HepG2 (cell line): ENCODE data around the gene CAB39. TPM values are rescaled to one million over a fixed set of nuclear protein-coding genes. Genes with fewer than 3 reads are reported as not detected.

Experiments
- ATAC-seq: fragments of 200-7000 bp; cut with Tn5 transposase; 3 replicates; pipeline ENCODE4 v1.9.1; 2020; ENCODE audit warnings: mild to moderate bottlenecking, moderate library complexity
- BruUV-seq: library from RNA; stranded (reverse); fragments of 400-500 nt; replicated peaks from 2 replicates; lab custom pipeline; 2021; lab: Mats Ljungman, UMichigan
- CTCF ChIA-PET: fragments of 300-600 bp; formaldehyde crosslinking; extraction: SDS; loops from one replicate; lab custom pipeline; 2021; ENCODE audit warnings: low total read pairs, inconsistent platforms, low intra/inter-chr PET ratio; lab: Yijun Ruan, JAX
- POLR2A ChIA-PET: fragments of 350-600 bp; sonication (Branson Sonifier 250); formaldehyde crosslinking; loops from one replicate; lab custom pipeline; 2020; ENCODE audit warnings: antibody characterized with exemption, inconsistent platforms; lab: Yijun Ruan, JAX
- DNase-seq: peaks from one replicate; pipeline ENCODE4 v3.0.0-alpha.2; 2015; ENCODE audit warnings: low spot score
- FAIRE-seq: peaks from 3 replicates; lab custom pipeline; 2011; peaks lifted over from hg19 to GRCh38; lab: Jason Lieb, UNC
- H2AFZ ChIP-seq: one replicate; pipeline ENCODE4 v1.6.1; 2011; ENCODE audit warnings: low read length, inconsistent platforms
- H3K27ac ChIP-seq: fragments of 300-600 bp; 3 replicates; pipeline ENCODE4 v1.8.0; 2011; ENCODE audit warnings: mixed run types, mild to moderate bottlenecking, mixed read lengths, low read length, inconsistent platforms; ENCODE audit not compliant: insufficient read depth; ENCODE audit errors: extremely low read length
- H3K27me3 ChIP-seq, 2 experiments: fragments of 200-600 bp in 1 of 2; 2 replicates in 1 of 2; 3 replicates in 1 of 2; pipeline versions ENCODE4 v1.6.0 to v1.8.0; 2011; ENCODE audit warnings: low read length in 2 of 2, mild to moderate bottlenecking in 2 of 2, moderate library complexity in 2 of 2, inconsistent platforms in 1 of 2; ENCODE audit not compliant: insufficient read depth in 2 of 2, control insufficient read depth in 1 of 2
- H3K36me3 ChIP-seq, 2 experiments: fragments of 200-600 bp in 1 of 2; replicated peaks in 1 of 2; 2 replicates in 1 of 2; 3 replicates in 1 of 2; pipeline versions ENCODE4 v1.5.1 to v1.8.0; 2011; ENCODE audit warnings: low read length in 2 of 2, inconsistent platforms in 1 of 2; ENCODE audit not compliant: insufficient read depth in 2 of 2, control insufficient read depth in 1 of 2
- H3K4me1 ChIP-seq: 2 replicates; pipeline ENCODE4 v1.5.1; 2012; ENCODE audit warnings: low read length, inconsistent platforms; ENCODE audit not compliant: insufficient read depth
- H3K4me2 ChIP-seq: 2 replicates; pipeline ENCODE4 v1.6.0; 2011; ENCODE audit warnings: low read depth, low read length, inconsistent platforms
- H3K4me3 ChIP-seq, 3 experiments: fragments of 200-600 bp in 1 of 3; sonication (generic), shearing (Covaris generic) in 1 of 3; replicated peaks in 1 of 3; 2 replicates each; pipeline ENCODE4 v1.5.1; 2011 to 2016; ENCODE audit warnings: low read length in 3 of 3, inconsistent platforms in 2 of 3, low read depth in 2 of 3, mild to moderate bottlenecking in 2 of 3, control low read depth in 1 of 3, mixed read lengths in 1 of 3; ENCODE audit not compliant: insufficient read depth in 1 of 3
- H3K79me2 ChIP-seq: one replicate; pipeline ENCODE4 v1.6.1; 2011; ENCODE audit warnings: low read length, inconsistent platforms; ENCODE audit not compliant: insufficient read depth
- H3K9ac ChIP-seq: 2 replicates; pipeline ENCODE4 v1.6.0; 2011; ENCODE audit warnings: mild to moderate bottlenecking, low read depth, low read length, inconsistent platforms; ENCODE audit not compliant: insufficient read depth
- H3K9me3 ChIP-seq: 2 replicates; pipeline ENCODE4 v1.5.1; 2012; ENCODE audit warnings: mild to moderate bottlenecking, low read length
- H4K20me1 ChIP-seq: 2 replicates; pipeline ENCODE4 v1.6.0; 2011; ENCODE audit warnings: inconsistent platforms, mild to moderate bottlenecking, low read length, moderate library complexity; ENCODE audit not compliant: insufficient read depth
- BCL6 ChIP-seq: IDR thresholded peaks from 2 replicates; pipeline ENCODE4 v1.6.1; 2016; ENCODE audit warnings: missing genetic modification reagents, missing compliant biosample characterization
- GATAD2A ChIP-seq: IDR thresholded peaks from 2 replicates; pipeline ENCODE4 v1.6.1; 2016
- HDAC6 ChIP-seq: fragments of 200-600 bp; sonication (generic); IDR thresholded peaks from 2 replicates; pipeline ENCODE4 v1.7.0; 2017; ENCODE audit warnings: mild to moderate bottlenecking, antibody characterized with exemption, low read length, low read depth
- KDM5B ChIP-seq: sonication (generic); formaldehyde crosslinking; IDR thresholded peaks from 2 replicates; pipeline ENCODE4 v1.4.0; 2020; ENCODE audit warnings: missing genetic modification reagents, mild to moderate bottlenecking, borderline replicate concordance
- NRL ChIP-seq: sonication (generic); formaldehyde crosslinking; IDR thresholded peaks from 2 replicates; pipeline ENCODE4 v1.5.0; 2020; ENCODE audit warnings: missing genetic modification reagents, mild to moderate bottlenecking, moderate library complexity, borderline replicate concordance
- SRSF9 ChIP-seq: fragments of 200-400 bp; formaldehyde crosslinking; IDR thresholded peaks from 2 replicates; pipeline ENCODE4 v1.6.1; 2018; ENCODE audit warnings: borderline replicate concordance, mild to moderate bottlenecking, low read depth, low read length; ENCODE audit not compliant: insufficient read depth, poor library complexity, severe bottlenecking
- XRCC5 ChIP-seq: fragments of 200-400 bp; formaldehyde crosslinking; optimal IDR thresholded peaks from 2 replicates; pipeline ENCODE3; 2017; ENCODE audit warnings: mild to moderate bottlenecking, low read length
- ZBTB34 ChIP-seq: sonication (generic); formaldehyde crosslinking; IDR thresholded peaks from 2 replicates; pipeline ENCODE4 v1.8.0; 2022; ENCODE audit warnings: mild to moderate bottlenecking, missing genetic modification reagents
- ZBTB43 ChIP-seq: sonication (generic); formaldehyde crosslinking; conservative IDR thresholded peaks from 2 replicates; pipeline ENCODE4 v1.4.0; 2020; ENCODE audit warnings: missing genetic modification reagents
- ZBTB8A ChIP-seq: sonication (generic); formaldehyde crosslinking; IDR thresholded peaks from 2 replicates; pipeline ENCODE4 v1.4.0; 2020; ENCODE audit warnings: mild to moderate bottlenecking, low read depth, missing genetic modification reagents, borderline replicate concordance
- ZHX2 ChIP-seq, 2 experiments: sonication (generic) in 1 of 2; formaldehyde crosslinking in 1 of 2; IDR thresholded peaks; 2 replicates each; pipeline versions ENCODE4 v1.6.1 to v1.9.0; 2014 to 2022; ENCODE audit warnings: antibody characterized with exemption in 1 of 2, borderline replicate concordance in 1 of 2, inconsistent platforms in 1 of 2, low read depth in 1 of 2, missing genetic modification reagents in 1 of 2
- ZNF263 ChIP-seq: sonication (generic); formaldehyde crosslinking; IDR thresholded peaks from 2 replicates; pipeline ENCODE4 v1.4.0; 2020; ENCODE audit warnings: missing genetic modification reagents
- ZNF431 ChIP-seq: sonication (generic); formaldehyde crosslinking; IDR thresholded peaks from 2 replicates; pipeline ENCODE4 v1.9.0; 2022; ENCODE audit warnings: missing genetic modification reagents, low read depth, mild to moderate bottlenecking, borderline replicate concordance
- ZNF737 ChIP-seq: sonication (generic); formaldehyde crosslinking; IDR thresholded peaks from 2 replicates; pipeline ENCODE4 v1.5.0; 2020; ENCODE audit warnings: missing genetic modification reagents, mild to moderate bottlenecking, borderline replicate concordance
- WGBS: methylation state at CpG from one replicate; pipeline ENCODE4 v1.1.6; 2017; ENCODE audit warnings: low lambda C conversion rate; 5-methylcytosine and 5-hydroxymethylcytosine counted together
- in situ Hi-C: cut with HindIII; loops from 2 replicates; pipeline ENCODE4 v1.10.0; 2017; ENCODE audit warnings: low pct_unique_long_range_greater_than_20kb; ENCODE audit not compliant: extremely low pct_ligation_motif_present
- intact Hi-C: fragments of 100-400 bp; cut with micrococcal nuclease; formaldehyde crosslinking; loops from one replicate; pipeline ENCODE4 v1.10.0; 2022; ENCODE audit not compliant: unreplicated experiment
- polyA plus RNA-seq, 8 experiments: library from polyadenylated mRNA; depleted of rRNA in 3 of 8; stranded (reverse) in 7 of 8; unstranded in 1 of 8; fragments of >200 nt; fragmentation: Illumina TruSeq in 4 of 8; extraction: Trizol in 4 of 8; gene quantifications; 2 replicates each; pipeline versions ENCODE4 v1.2.1 to v1.2.3, GENCODE V29; 2011 to 2016; ENCODE audit warnings: low read depth in 4 of 8, missing spikeins in 1 of 8, mixed read lengths in 1 of 8; ENCODE audit not compliant: insufficient read depth in 1 of 8
- total RNA-seq, 5 experiments: library from RNA; depleted of rRNA; stranded (reverse); fragments of >200 nt; fragmentation: Illumina TruSeq; extraction: Trizol; gene quantifications; 2 replicates each; pipeline ENCODE4 v1.2.3, GENCODE V29; 2016; ENCODE audit warnings: low read depth in 1 of 5

CAB39 gene
- total and polyA plus RNA-seq, 2 of the 13 experiments (the other 11 are each of a cell fraction or from before 2014, with no cell fraction given) = 19.3 to 45.3 TPM

- Histone ChIP-seq H3K27me3 (no peaks in the 10 kb centered on the region), H3K27ac (no peak overlapping the region), H3K36me3 (peaks cover 5% of the 10 kb centered on the region in 2 experiments; a peak in 2 of 5 replicates), H3K4me3 (no peak overlapping the region; a peak in 1 of 6 replicates), H3K79me2 (peaks cover 40% of the 10 kb centered on the region), H4K20me1 (peaks cover 40% of the 10 kb centered on the region), H3K4me2 (peak overlapping the region; percentile 65), H2AFZ (no peak overlapping the region), H3K9ac (no peak overlapping the region), H3K4me1 (peaks cover 50% of the 10 kb centered on the region), H3K9me3 (no peaks in the 10 kb centered on the region)
- no peak for DNase-seq
- FAIRE-seq = no peak
- 82% methylated on average over 6 of the region's 6 CpGs for WGBS
- in situ Hi-C loops = no loop called here
- ChIA-PET POLR2A (interaction anchor here (1.3 kb wide), 1 partner anchor 24 kb away, joined by 7 read pairs; no protein-coding TSS in a partner anchor), CTCF (no interaction called here)
- peak; percentile 14; the same call in 2 of the 3 replicates for ATAC-seq
- BruUV-seq = no TSS peak
- intact Hi-C loops = loop anchor here (2.0 kb wide), 2 partner anchors 25 kb away; partner anchors contain the start of gene CAB39
- TF ChIP-seq BCL6 (CRISPR knock-in tag) (peak; percentile 85), GATAD2A (CRISPR knock-in tag) (0 out of 2 replicates have a peak, but pooled peaks have one; percentile 11), HDAC6 (no peak), ZBTB34 (CRISPR knock-in tag) (no peak), XRCC5 (no peak), NRL (CRISPR knock-in tag) (no peak), SRSF9 (no peak), ZBTB43 (CRISPR knock-in tag) (no peak), ZNF263 (CRISPR knock-in tag) (no peak), ZBTB8A (CRISPR knock-in tag) (no peak), ZNF431 (CRISPR knock-in tag) (no peak), KDM5B (CRISPR knock-in tag) (no peak), ZNF737 (CRISPR knock-in tag) (no peak), ZHX2 (IDR thresholded peaks at IDR 0.05; ENCODE audit: low read depth) (no peak), ZHX2 (CRISPR knock-in tag; IDR thresholded peaks at IDR 0.05; ENCODE audit: borderline replicate concordance) (no peak)
Measured at GRCh38 chr2:230737791-230738226, 25.2 kb downstream of the CAB39 start.
